CD4-positive, alpha-beta T cell (primary cell): ENCODE data around the gene ADAT2. TPM values are rescaled to one million over a fixed set of nuclear protein-coding genes. Genes with fewer than 3 reads are reported as not detected.

ENCODE experiments used
- ATAC-seq: fragments of 200-7000 bp; cut with Tn5 transposase; one replicate; pipeline ENCODE4 v1.10.0; 2022; ENCODE audit warnings: mild to moderate bottlenecking; ENCODE audit not compliant: poor library complexity
- CTCF ChIA-PET: fragments of 350-600 bp; sonication (Branson Sonifier 250); formaldehyde crosslinking; loops from one replicate; lab custom pipeline; 2021; ENCODE audit warnings: antibody characterized with exemption, inconsistent platforms; lab: Charles Lee
- POLR2A ChIA-PET: fragments of 350-600 bp; sonication (Branson Sonifier 250); formaldehyde crosslinking; loops from one replicate; lab custom pipeline; 2021; ENCODE audit warnings: antibody characterized with exemption, inconsistent platforms; lab: Charles Lee
- DNase-seq, 14 experiments: peaks; one replicate each; pipeline ENCODE4 v3.0.0-alpha.2; 2013 to 2020; ENCODE audit warnings: mixed read lengths in 2 of 14
- H3K27ac ChIP-seq, 2 donors: one replicate each; pipeline versions ENCODE4 v1.5.1 to v1.7.0; 2013; ENCODE audit warnings: low read length in 2 of 2, low read depth in 1 of 2, mild to moderate bottlenecking in 1 of 2
- H3K27me3 ChIP-seq, 2 experiments: 1 replicate in 1 of 2; 2 replicates in 1 of 2; pipeline versions ENCODE4 v1.6.1 to v1.7.0; 2013; ENCODE audit warnings: low read length in 2 of 2, control low read depth in 1 of 2, mild to moderate bottlenecking in 1 of 2, moderate library complexity in 1 of 2; ENCODE audit not compliant: insufficient read depth in 2 of 2, control insufficient read depth in 1 of 2
- H3K36me3 ChIP-seq: one replicate; pipeline ENCODE4 v1.6.1; 2013; ENCODE audit warnings: low read length, control low read depth; ENCODE audit not compliant: insufficient read depth
- H3K4me1 ChIP-seq: one replicate; pipeline ENCODE4 v1.6.1; 2013; ENCODE audit warnings: low read length, control low read depth; ENCODE audit not compliant: insufficient read depth
- H3K4me3 ChIP-seq: one replicate; pipeline ENCODE4 v1.5.1; 2013; ENCODE audit warnings: mild to moderate bottlenecking, low read length, moderate library complexity
- H3K9me3 ChIP-seq, 2 experiments: 1 replicate in 1 of 2; 2 replicates in 1 of 2; pipeline versions ENCODE4 v1.6.1 to v1.7.0; 2013; ENCODE audit warnings: low read length in 2 of 2, mild to moderate bottlenecking in 2 of 2, control low read depth in 1 of 2, moderate library complexity in 1 of 2; ENCODE audit not compliant: control insufficient read depth in 1 of 2, insufficient read depth in 1 of 2
- H3K27ac Mint-ChIP-seq: one replicate; pipeline ENCODE4 v1.8.0; 2020; ENCODE audit warnings: mixed read lengths
- H3K27me3 Mint-ChIP-seq: one replicate; pipeline ENCODE4 v1.8.0; 2021; ENCODE audit warnings: mixed read lengths
- H3K36me3 Mint-ChIP-seq: one replicate; pipeline ENCODE4 v1.8.0; 2021; ENCODE audit warnings: low read depth, mixed read lengths
- H3K4me1 Mint-ChIP-seq: one replicate; pipeline ENCODE4 v1.8.0; 2021; ENCODE audit warnings: low read depth, mixed read lengths
- H3K4me3 Mint-ChIP-seq: one replicate; pipeline ENCODE4 v1.8.0; 2020; ENCODE audit warnings: mild to moderate bottlenecking, mixed read lengths
- H3K9me3 Mint-ChIP-seq: one replicate; pipeline ENCODE4 v1.8.0; 2020; ENCODE audit warnings: mixed read lengths
- CTCF ChIP-seq: fragments of 200-600 bp; IDR thresholded peaks from one replicate; pipeline ENCODE4 v1.8.0; 2022; ENCODE audit warnings: antibody characterized with exemption, mild to moderate bottlenecking
- intact Hi-C, 2 experiments: fragments of 100-400 bp; cut with DNase I in 1 of 2; cut with micrococcal nuclease in 1 of 2; formaldehyde crosslinking; loops; one replicate each; pipeline versions ENCODE4 v1.15.1 to v1.9.0; 2023 to 2025; cut with DNase I, micrococcal nuclease
- total RNA-seq, 174 experiments: library from RNA in 2 of 174; stranded (reverse) in 2 of 174; gene quantifications; one replicate each; pipeline ENCODE4 v1.2.3 and lab custom pipeline; 2021 to 2026

The ADAT2 gene
- total RNA-seq, 2 experiments from 2014 or later = 14.6 to 17.4 TPM

- H3K9me3 Mint-ChIP-seq = no peaks in the 10 kb centered on the region
- Histone ChIP-seq H3K27me3 (no peaks in the 10 kb centered on the region), H3K36me3 (peaks cover 5% of the 10 kb centered on the region), H3K4me1 (no peaks in the 10 kb centered on the region), H3K9me3 (no peaks in the 10 kb centered on the region), H3K4me3 (no peak overlapping the region), H3K27ac (no peak overlapping the region)
- no peak for TF ChIP-seq CTCF
- ATAC-seq = no peak
- intact Hi-C loops = no loop called here
- CTCF ChIA-PET = no interaction called here
- no peak overlapping the region for H3K27ac Mint-ChIP-seq
- H3K4me1 Mint-ChIP-seq = no peaks in the 10 kb centered on the region
- no peaks in the 10 kb centered on the region for H3K27me3 Mint-ChIP-seq
- no peak overlapping the region for H3K4me3 Mint-ChIP-seq
- POLR2A ChIA-PET = no interaction called here
- no peak for DNase-seq
- H3K36me3 Mint-ChIP-seq = peaks cover 18% of the 10 kb centered on the region
Measured at GRCh38 chr6:143485967-143486366, 35.5 kb upstream of the ADAT2 start.

- ATAC-seq = no peak
- no peaks in the 10 kb centered on the region for H3K4me1 Mint-ChIP-seq
- POLR2A ChIA-PET = no interaction called here
- no peak overlapping the region for H3K4me3 Mint-ChIP-seq
- no peak overlapping the region for H3K27ac Mint-ChIP-seq
- no peaks in the 10 kb centered on the region for H3K27me3 ChIP-seq
- intact Hi-C loops = no loop called here
- TF ChIP-seq CTCF = no peak
- H3K27me3 Mint-ChIP-seq = no peaks in the 10 kb centered on the region
- H3K4me1 ChIP-seq = no peaks in the 10 kb centered on the region
- CTCF ChIA-PET = interaction anchor here (1.4 kb wide), 1 partner anchor 55 kb away, joined by 3 read pairs; no protein-coding TSS in a partner anchor
- H3K36me3 Mint-ChIP-seq = peaks cover 39% of the 10 kb centered on the region
- H3K9me3 ChIP-seq = no peaks in the 10 kb centered on the region
- no peak for DNase-seq
- peaks cover 14% of the 10 kb centered on the region for H3K36me3 ChIP-seq
- no peak overlapping the region for H3K4me3 ChIP-seq
- H3K9me3 Mint-ChIP-seq = no peaks in the 10 kb centered on the region
- no peak overlapping the region for H3K27ac ChIP-seq
Measured at GRCh38 chr6:143482593-143482992, 32.1 kb upstream of the ADAT2 start.

GRCh38 chr6:143478479-143479062 is 28.1 kb upstream of the ADAT2 start:
- H3K27ac Mint-ChIP-seq = no peak overlapping the region
- CTCF ChIA-PET = no interaction called here

More at GRCh38 chr6:143478479-143479062, 28.1 kb upstream of the ADAT2 start:
- H3K27me3 ChIP-seq = no peaks in the 10 kb centered on the region
- no peak overlapping the region for H3K4me3 ChIP-seq
- H3K27me3 Mint-ChIP-seq = no peaks in the 10 kb centered on the region
- DNase-seq = no peak
- H3K9me3 ChIP-seq = no peaks in the 10 kb centered on the region
- peaks cover 22% of the 10 kb centered on the region for H3K36me3 ChIP-seq
- H3K4me1 ChIP-seq = no peaks in the 10 kb centered on the region
- POLR2A ChIA-PET = no interaction called here
- no peak overlapping the region for H3K4me3 Mint-ChIP-seq
- H3K9me3 Mint-ChIP-seq = no peaks in the 10 kb centered on the region
- no peak for ATAC-seq
- H3K36me3 Mint-ChIP-seq = peaks cover 60% of the 10 kb centered on the region
- H3K4me1 Mint-ChIP-seq = no peaks in the 10 kb centered on the region
- H3K27ac ChIP-seq = no peak overlapping the region
- intact Hi-C loops = no loop called here
- TF ChIP-seq CTCF = no peak
